ENCODE results near the gene CATSPERD.

The CATSPERD gene

DNA sequence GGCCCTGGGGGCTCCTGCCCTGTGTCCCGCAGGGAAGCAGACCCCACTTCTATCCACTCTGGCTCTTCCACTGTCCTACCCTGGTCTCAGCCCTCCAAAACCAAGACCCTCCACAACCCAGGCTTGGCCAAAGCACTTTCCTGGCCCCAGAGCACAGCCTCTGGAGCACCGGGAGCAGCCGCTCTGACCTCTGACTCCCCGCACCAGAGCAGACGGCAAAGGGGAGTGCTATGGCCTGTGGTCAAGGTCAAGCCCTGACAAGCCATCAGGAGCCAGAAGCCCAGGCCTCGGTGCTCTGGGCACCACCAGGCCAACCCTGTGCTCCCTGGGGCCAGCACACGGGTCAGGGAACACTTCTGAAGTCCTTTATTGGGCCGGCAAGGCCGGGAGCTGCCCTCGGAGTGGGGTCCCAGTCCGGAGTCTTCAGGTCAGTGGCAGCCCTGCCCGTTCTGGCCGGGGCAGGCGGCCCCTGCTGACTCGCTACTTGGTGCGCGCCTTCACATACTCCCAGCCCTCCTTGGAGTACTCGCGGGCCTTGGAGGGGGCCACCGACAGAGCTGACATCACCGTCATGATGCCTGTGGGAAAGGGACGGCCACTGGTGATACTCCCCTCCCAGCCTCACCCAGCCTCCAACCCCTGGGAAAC, 42.2 kb upstream of the CATSPERD start:
- no peaks in the 10 kb centered on the region for H3K9me3 ChIP-seq (ENCODE audit: severe bottlenecking)
- no peaks in the 10 kb centered on the region for H3K4me1 ChIP-seq (ENCODE audit: insufficient read depth, poor library complexity, severe bottlenecking)
- no peak overlapping the region for H3K4me3 ChIP-seq (ENCODE audit: severe bottlenecking)
- H3K27ac ChIP-seq (ENCODE audit: poor library complexity, severe bottlenecking), result no peak overlapping the region
- H3K36me3 ChIP-seq (ENCODE audit: low read depth), result no peaks in the 10 kb centered on the region
- TF ChIP-seq, protein P1, sequence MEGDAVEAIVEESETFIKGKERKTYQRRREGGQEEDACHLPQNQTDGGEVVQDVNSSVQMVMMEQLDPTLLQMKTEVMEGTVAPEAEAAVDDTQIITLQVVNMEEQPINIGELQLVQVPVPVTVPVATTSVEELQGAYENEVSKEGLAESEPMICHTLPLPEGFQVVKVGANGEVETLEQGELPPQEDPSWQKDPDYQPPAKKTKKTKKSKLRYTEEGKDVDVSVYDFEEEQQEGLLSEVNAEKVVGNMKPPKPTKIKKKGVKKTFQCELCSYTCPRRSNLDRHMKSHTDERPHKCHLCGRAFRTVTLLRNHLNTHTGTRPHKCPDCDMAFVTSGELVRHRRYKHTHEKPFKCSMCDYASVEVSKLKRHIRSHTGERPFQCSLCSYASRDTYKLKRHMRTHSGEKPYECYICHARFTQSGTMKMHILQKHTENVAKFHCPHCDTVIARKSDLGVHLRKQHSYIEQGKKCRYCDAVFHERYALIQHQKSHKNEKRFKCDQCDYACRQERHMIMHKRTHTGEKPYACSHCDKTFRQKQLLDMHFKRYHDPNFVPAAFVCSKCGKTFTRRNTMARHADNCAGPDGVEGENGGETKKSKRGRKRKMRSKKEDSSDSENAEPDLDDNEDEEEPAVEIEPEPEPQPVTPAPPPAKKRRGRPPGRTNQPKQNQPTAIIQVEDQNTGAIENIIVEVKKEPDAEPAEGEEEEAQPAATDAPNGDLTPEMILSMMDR (IDR thresholded peaks at IDR 0.05; ENCODE audit: poor library complexity, severe bottlenecking), result no peak
- DNase-seq (ENCODE audit: low spot score) (no peak), ATAC-seq (ENCODE audit: low read depth) (no peak)
- H3K27me3 ChIP-seq (ENCODE audit: insufficient read depth, poor library complexity, severe bottlenecking), result no peaks in the 10 kb centered on the region

DNA sequence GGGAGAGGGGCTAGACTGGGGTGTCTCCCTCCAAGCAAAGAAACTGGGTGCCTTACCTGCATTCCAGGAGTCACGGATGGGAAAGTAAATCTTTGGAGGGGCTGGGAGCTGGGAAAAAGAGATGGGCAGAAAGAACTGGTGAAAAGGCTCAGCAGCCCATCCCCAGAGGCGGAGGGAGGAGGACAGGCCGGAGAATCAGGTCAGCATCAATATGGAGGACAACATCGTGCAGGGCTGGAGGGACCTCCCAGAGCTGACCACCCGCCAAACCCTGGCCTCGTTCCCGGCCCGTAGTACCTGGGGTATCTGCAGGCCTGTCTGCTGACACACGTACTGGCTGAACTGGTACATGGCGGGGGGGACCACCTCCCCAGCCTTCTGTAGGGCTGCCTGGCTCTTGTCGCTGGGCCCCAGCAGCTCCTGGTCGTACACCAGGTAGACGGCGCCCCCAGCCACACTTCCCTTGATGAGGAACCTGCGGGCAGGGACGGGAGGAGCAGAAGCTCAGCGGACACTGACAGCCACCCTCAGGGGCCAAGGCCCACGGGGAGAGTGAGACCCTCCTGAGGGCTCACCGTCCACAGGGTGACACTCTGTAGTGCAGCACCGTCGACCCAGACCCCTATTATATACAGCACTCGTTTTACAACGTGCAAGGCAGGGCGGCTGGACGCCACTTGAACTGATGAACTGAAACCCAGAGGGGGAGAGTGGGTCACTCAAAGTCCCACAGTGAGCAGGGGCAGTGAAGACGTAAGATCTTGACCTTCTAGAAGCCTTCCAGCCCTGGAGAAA, 41.0 kb upstream of the CATSPERD start:
- ATAC-seq (ENCODE audit: low read depth) (no peak), DNase-seq (ENCODE audit: low spot score) (no peak)
- Histone ChIP-seq H3K9me3 (ENCODE audit: severe bottlenecking) (no peaks in the 10 kb centered on the region), H3K27me3 (ENCODE audit: insufficient read depth, poor library complexity, severe bottlenecking) (no peaks in the 10 kb centered on the region), H3K27ac (ENCODE audit: poor library complexity, severe bottlenecking) (peak overlapping the region; percentile 53), H3K36me3 (ENCODE audit: low read depth) (no peaks in the 10 kb centered on the region), H3K4me1 (ENCODE audit: insufficient read depth, poor library complexity, severe bottlenecking) (no peaks in the 10 kb centered on the region), H3K4me3 (ENCODE audit: severe bottlenecking) (peak overlapping the region; percentile 78)
- TF ChIP-seq, protein P1 (IDR thresholded peaks at IDR 0.05; ENCODE audit: poor library complexity, severe bottlenecking), result no peak

DNA sequence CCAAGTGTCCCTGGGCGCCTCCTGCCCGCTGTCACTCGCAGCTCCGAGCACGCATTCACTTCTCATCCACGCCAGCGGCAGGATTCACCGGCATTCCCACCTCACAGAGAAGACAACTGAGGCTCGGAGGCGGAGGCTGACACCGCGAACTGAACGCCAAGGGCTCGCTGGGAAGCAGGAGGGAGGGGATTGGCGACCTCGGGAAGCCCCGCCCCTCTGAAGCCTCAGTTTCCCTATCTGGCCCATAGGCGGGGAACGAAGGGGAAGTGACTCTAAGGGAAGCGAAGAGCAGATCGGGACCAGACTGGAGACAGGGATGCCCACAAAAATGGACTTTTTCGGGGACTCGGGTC, 40.4 kb upstream of the CATSPERD start:
- peak overlapping the region; percentile 53 for H3K27ac ChIP-seq (ENCODE audit: poor library complexity, severe bottlenecking)
- no peak for ATAC-seq (ENCODE audit: low read depth)
- DNase-seq (ENCODE audit: low spot score), result no peak
- TF ChIP-seq, protein P1 (IDR thresholded peaks at IDR 0.05; ENCODE audit: poor library complexity, severe bottlenecking), result no peak
- no peaks in the 10 kb centered on the region for H3K4me1 ChIP-seq (ENCODE audit: insufficient read depth, poor library complexity, severe bottlenecking)
- H3K9me3 ChIP-seq (ENCODE audit: severe bottlenecking), result no peaks in the 10 kb centered on the region
- H3K4me3 ChIP-seq (ENCODE audit: severe bottlenecking), result peak overlapping the region; percentile 78
- H3K36me3 ChIP-seq (ENCODE audit: low read depth), result no peaks in the 10 kb centered on the region
- H3K27me3 ChIP-seq (ENCODE audit: insufficient read depth, poor library complexity, severe bottlenecking), result no peaks in the 10 kb centered on the region

DNA sequence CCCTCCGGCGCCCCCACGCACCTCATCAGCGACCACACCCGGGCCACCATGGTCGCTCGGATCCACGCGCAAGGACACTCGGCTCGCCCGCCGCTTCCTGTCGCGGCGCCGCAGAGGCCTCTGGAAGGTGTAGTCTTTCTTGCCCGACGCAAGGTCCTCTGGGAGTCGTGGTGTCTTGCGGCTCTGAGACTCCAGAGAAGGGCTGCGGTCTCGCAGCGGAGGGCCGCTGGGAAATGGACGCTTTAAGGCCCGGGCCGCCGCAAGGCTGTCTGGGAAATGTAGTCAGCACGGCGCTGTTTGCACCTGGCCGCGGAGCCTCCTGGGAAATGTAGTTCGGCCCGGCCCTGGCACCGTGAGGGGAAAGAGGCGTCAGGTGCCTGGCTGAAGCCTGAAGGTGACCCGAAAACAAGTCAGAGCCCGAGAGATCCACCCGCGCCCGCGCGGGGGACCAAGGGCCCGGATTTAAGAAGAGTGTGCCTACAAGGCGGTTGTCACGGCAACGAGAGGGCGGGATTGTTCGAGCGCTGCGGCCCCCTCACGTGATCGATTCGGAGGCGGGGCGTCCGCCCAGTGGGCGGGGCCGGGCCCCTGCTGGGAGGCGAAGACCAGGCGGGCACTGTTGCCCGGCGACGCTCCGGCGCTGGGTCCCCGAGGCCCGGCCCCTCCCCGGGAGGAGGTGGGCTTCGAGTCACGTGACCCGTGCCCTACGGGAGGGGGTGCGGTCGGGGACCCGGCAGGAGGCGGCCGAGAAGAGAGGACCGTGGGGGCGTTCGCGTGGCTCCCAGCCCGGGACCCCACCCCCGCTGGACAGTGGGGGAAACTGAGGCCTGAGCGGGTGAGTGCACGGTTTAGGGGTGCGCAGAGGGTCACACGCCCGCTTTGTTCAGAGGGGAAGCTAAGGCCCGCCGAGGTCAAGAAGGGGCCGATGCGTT, 39.7 kb upstream of the CATSPERD start, which contains the start of the genes HSD11B1L and MICOS13:
TSS of gene HSD11B1L (plus strand) at position 591 of the 932 bp plus-strand sequence. CDS start 3,806 bp downstream, outside the sequence.
TSS of gene MICOS13 (minus strand) at position 80 of the 932 bp plus-strand sequence. CDS start at position 50, 30 bp downstream.
- H3K27ac ChIP-seq (ENCODE audit: poor library complexity, severe bottlenecking), result peak within 1 kb of the TSS; percentile 53
- peak; percentile 96 for DNase-seq (ENCODE audit: low spot score)
- no peaks in the 10 kb centered on the region for H3K27me3 ChIP-seq (ENCODE audit: insufficient read depth, poor library complexity, severe bottlenecking)
- H3K9me3 ChIP-seq (ENCODE audit: severe bottlenecking), result no peaks in the 10 kb centered on the region
- TF ChIP-seq, protein P1 (IDR thresholded peaks at IDR 0.05; ENCODE audit: poor library complexity, severe bottlenecking), result no peak
- H3K36me3 ChIP-seq (ENCODE audit: low read depth), result no peaks in the 10 kb centered on the region
- peak; percentile 96 for ATAC-seq (ENCODE audit: low read depth)
- H3K4me3 ChIP-seq (ENCODE audit: severe bottlenecking), result peak within 1 kb of the TSS; percentile 78
- H3K4me1 ChIP-seq (ENCODE audit: insufficient read depth, poor library complexity, severe bottlenecking), result no peaks in the 10 kb centered on the region
